BLaER1 treated with 17β-estradiol and CSF1 and Interleukin-3, amounts not matched to agents 10 nM and 100 nM (cell line): ENCODE measurements around the gene BACH2.
"Not testable (repeated sequence)": the region's sequence is repeated elsewhere in the genome, so short reads cannot be mapped to it uniquely, and the experiment has no call there.

Experiments used
- H3K27ac ChIP-seq, 11 experiments: shearing (Covaris generic); formaldehyde crosslinking; 2 replicates each; pipeline ENCODE4 v1.8.1; 2022
- H3K27me3 ChIP-seq, 11 experiments: shearing (Covaris generic); formaldehyde crosslinking; 2 replicates each; pipeline ENCODE4 v1.8.1; 2022
- H3K36me3 ChIP-seq, 11 experiments: shearing (Covaris generic); formaldehyde crosslinking; 2 replicates each; pipeline ENCODE4 v1.8.1; 2022
- H3K4me1 ChIP-seq, 10 experiments: shearing (Covaris generic); formaldehyde crosslinking; 2 replicates each; pipeline ENCODE4 v1.8.1; 2022
- H3K4me2 ChIP-seq, 11 experiments: shearing (Covaris generic); formaldehyde crosslinking; 2 replicates each; pipeline ENCODE4 v1.8.1; 2022
- H3K4me3 ChIP-seq, 10 experiments: shearing (Covaris generic); formaldehyde crosslinking; 2 replicates each; pipeline ENCODE4 v1.8.1; 2022
- H3K9ac ChIP-seq, 11 experiments: shearing (Covaris generic); formaldehyde crosslinking; 2 replicates each; pipeline ENCODE4 v1.8.1; 2022
- H3K9me3 ChIP-seq, 11 experiments: shearing (Covaris generic); formaldehyde crosslinking; replicated peaks in 1 of 11; 2 replicates each; pipeline ENCODE4 v1.8.1; 2022
- H4K20me1 ChIP-seq, 11 experiments: shearing (Covaris generic); formaldehyde crosslinking; 2 replicates each; pipeline ENCODE4 v1.8.1; 2022
- Cebpa-rat ChIP-seq, 11 experiments: shearing (Covaris generic); IDR thresholded peaks; 2 replicates each; pipeline ENCODE4 v1.8.1; 2022

The BACH2 gene

GRCh38 chr6:90038961-90039653 is 257.5 kb downstream of the BACH2 start:
- no peak for TF ChIP-seq Cebpa-rat (IDR thresholded peaks at IDR 0.05)
- H3K27ac ChIP-seq, result no peak overlapping the region
- no peak overlapping the region for H3K9ac ChIP-seq
- no peaks in the 10 kb centered on the region; a peak in 1 of 22 replicates for H3K9me3 ChIP-seq
- H3K27me3 ChIP-seq, result no peaks in the 10 kb centered on the region
- H3K36me3 ChIP-seq, result peaks cover 0 to 26% (median 0%) of the 10 kb centered on the region in 11 experiments; a peak in 8 of 22 replicates
- peaks cover 0 to 2% (median 0%) of the 10 kb centered on the region in 11 experiments; a peak in 1 of 22 replicates for H4K20me1 ChIP-seq
- H3K4me2 ChIP-seq, result no peak overlapping the region
- no peak overlapping the region for H3K4me3 ChIP-seq
- peaks cover 0 to 10% (median 0%) of the 10 kb centered on the region in 10 experiments; a peak in 2 of 20 replicates for H3K4me1 ChIP-seq

DNA sequence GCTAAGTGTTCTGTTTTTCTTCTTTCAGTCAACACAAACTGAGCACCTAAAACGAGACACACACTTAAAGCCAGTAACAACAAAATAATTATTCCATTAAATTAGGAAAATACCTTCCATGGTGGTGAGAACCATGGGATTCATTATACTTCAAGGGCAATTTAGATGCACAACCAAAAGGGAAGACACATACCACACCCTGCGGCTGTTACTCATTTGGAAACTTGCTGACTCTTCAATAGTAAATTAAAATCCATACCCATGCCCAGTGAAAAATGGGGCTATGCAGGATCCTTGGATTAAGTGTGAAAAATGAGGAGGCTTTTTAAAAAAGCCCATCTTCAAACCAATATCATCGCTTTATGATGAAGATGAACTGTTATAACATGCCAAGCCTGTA is 259.7 kb downstream of the BACH2 start:
- H4K20me1 ChIP-seq, result no peaks in the 10 kb centered on the region; a peak in 1 of 22 replicates
- no peak overlapping the region for H3K9ac ChIP-seq
- H3K4me1 ChIP-seq, result peaks cover 0 to 10% (median 0%) of the 10 kb centered on the region in 10 experiments; a peak in 2 of 20 replicates
- no peaks in the 10 kb centered on the region for H3K27me3 ChIP-seq
- peaks cover 0 to 30% (median 0%) of the 10 kb centered on the region in 11 experiments; a peak in 4 of 22 replicates for H3K36me3 ChIP-seq
- TF ChIP-seq Cebpa-rat (IDR thresholded peaks at IDR 0.05), result no peak
- H3K27ac ChIP-seq, result no peak overlapping the region
- H3K9me3 ChIP-seq, result peaks cover 0 to 10% (median 0%) of the 10 kb centered on the region in 11 experiments; a peak in 5 of 22 replicates
- H3K4me2 ChIP-seq, result 0 out of 22 replicates have a peak overlapping the region, but pooled peaks of 1 of the 11 experiments have one; percentile 17
- no peak overlapping the region for H3K4me3 ChIP-seq

- peaks cover 0 to 28% (median 0%) of the 10 kb centered on the region in 11 experiments; a peak in 4 of 22 replicates for H3K36me3 ChIP-seq
- no peak overlapping the region for H3K27ac ChIP-seq
- no peak overlapping the region for H3K9ac ChIP-seq
- peaks cover 0 to 10% (median 0%) of the 10 kb centered on the region in 11 experiments; a peak in 5 of 22 replicates for H3K9me3 ChIP-seq
- H3K4me1 ChIP-seq, result peaks cover 0 to 10% (median 0%) of the 10 kb centered on the region in 10 experiments; a peak in 2 of 20 replicates
- no peak overlapping the region for H3K4me3 ChIP-seq
- H3K4me2 ChIP-seq, result no peak overlapping the region
- no peaks in the 10 kb centered on the region for H3K27me3 ChIP-seq
- TF ChIP-seq Cebpa-rat (IDR thresholded peaks at IDR 0.05), result no peak
- peaks cover 0 to under 1% (median 0%) of the 10 kb centered on the region in 11 experiments; a peak in 2 of 22 replicates for H4K20me1 ChIP-seq
Measured at GRCh38 chr6:90035047-90035723, 261.5 kb downstream of the BACH2 start.

DNA sequence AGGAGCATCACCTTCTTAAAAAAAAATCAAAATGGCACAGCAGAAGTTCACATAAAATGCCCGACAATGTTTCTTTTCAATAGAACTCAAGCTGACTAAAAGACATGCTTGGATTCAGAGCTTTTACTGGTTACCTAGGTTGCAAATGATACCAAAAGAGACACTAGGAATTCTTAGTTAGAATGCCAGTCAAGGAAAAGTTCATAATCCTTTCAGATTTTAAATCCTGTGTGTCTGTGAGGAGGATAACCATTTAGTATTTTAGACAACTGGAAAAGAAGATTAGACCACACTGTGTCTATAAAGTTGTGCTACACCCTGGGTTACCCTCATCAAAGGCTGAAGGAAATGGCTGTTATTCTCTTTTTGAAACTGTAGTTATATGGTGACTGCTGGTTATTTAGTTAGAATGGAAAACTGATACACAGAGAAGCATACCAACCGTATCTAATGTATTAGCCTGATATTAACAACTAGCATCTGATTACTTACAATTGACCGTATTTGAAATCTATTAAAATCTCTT is 262.8 kb downstream of the BACH2 start:
- Histone ChIP-seq H3K9ac (no peak overlapping the region), H3K36me3 (peaks cover 0 to 20% (median 0%) of the 10 kb centered on the region in 11 experiments; a peak in 4 of 22 replicates), H4K20me1 (peaks cover 0 to 14% (median 0%) of the 10 kb centered on the region in 11 experiments; a peak in 2 of 22 replicates), H3K9me3 (peaks cover 0 to 10% (median 0%) of the 10 kb centered on the region in 11 experiments; a peak in 5 of 22 replicates), H3K4me2 (no peak overlapping the region), H3K27ac (no peak overlapping the region), H3K4me3 (no peak overlapping the region), H3K27me3 (no peaks in the 10 kb centered on the region), H3K4me1 (peaks cover 0 to 10% (median 0%) of the 10 kb centered on the region in 10 experiments; a peak in 2 of 20 replicates)
- TF ChIP-seq Cebpa-rat (IDR thresholded peaks at IDR 0.05), result no peak

GRCh38 chr6:90032489-90033212 is 264.0 kb downstream of the BACH2 start:
- peaks cover 0 to 13% (median 0%) of the 10 kb centered on the region in 11 experiments; a peak in 4 of 22 replicates for H3K36me3 ChIP-seq
- H4K20me1 ChIP-seq, result peaks cover 0 to 26% (median 0%) of the 10 kb centered on the region in 11 experiments; a peak in 2 of 22 replicates
- H3K9me3 ChIP-seq, result peaks cover 0 to 10% (median 0%) of the 10 kb centered on the region in 11 experiments; a peak in 5 of 22 replicates

GRCh38 chr6:90028995-90029635 is 267.5 kb downstream of the BACH2 start:
- H3K4me2 ChIP-seq, result no peak overlapping the region
- no peak overlapping the region for H3K9ac ChIP-seq
- peaks cover 0 to 46% (median 0%) of the 10 kb centered on the region in 11 experiments; a peak in 2 of 22 replicates for H4K20me1 ChIP-seq
- no peak overlapping the region for H3K4me3 ChIP-seq
- no peak overlapping the region for H3K27ac ChIP-seq
- no peaks in the 10 kb centered on the region for H3K27me3 ChIP-seq
- peaks cover 0 to 20% (median 0%) of the 10 kb centered on the region in 11 experiments; a peak in 4 of 22 replicates for H3K36me3 ChIP-seq
- TF ChIP-seq Cebpa-rat (IDR thresholded peaks at IDR 0.05), result no peak
- H3K9me3 ChIP-seq, result peaks cover 0 to 10% (median 0%) of the 10 kb centered on the region in 11 experiments; a peak in 5 of 22 replicates
- H3K4me1 ChIP-seq, result no peaks in the 10 kb centered on the region

More at GRCh38 chr6:90032489-90033212, 264.0 kb downstream of the BACH2 start:
- not testable (repeated sequence) for H3K4me2 ChIP-seq, H3K27ac ChIP-seq, H3K4me3 ChIP-seq, H3K9ac ChIP-seq, H3K27me3 ChIP-seq
- H3K4me1 ChIP-seq, result peaks cover 0 to 10% (median 0%) of the 10 kb centered on the region in 10 experiments; a peak in 2 of 20 replicates

DNA sequence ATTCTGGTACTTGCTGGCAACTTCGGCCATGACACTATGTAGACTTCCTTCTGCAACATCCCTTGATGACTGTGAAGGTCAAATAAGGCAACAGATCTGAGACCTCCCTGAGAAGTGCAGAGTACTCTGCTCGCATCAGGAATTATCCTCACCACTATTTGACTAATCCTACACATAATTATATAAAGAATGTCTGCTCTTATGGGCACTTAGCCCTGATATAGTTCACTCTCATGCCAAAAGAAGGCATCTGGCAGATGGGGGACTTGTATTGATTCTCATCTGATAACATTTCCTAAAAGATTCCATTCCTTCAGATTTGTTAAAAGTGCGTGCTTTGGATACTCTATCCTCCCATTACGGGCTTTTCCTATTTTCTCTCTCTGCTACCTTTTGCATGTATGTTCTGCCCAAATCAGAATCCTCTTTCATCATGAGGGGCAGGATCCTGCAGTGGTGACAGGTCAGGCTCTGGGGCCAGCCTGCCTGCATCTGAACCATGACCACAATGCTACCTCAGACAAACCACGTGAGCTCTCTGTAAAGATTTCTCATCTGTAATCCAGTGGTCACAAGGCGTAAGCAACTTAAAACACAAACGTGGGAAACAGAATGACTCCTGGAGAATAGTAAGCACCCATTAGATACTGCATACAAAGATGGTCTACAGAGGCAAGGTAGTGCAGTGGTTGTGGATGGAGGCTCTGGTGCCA is 268.4 kb downstream of the BACH2 start:
- no peak for TF ChIP-seq Cebpa-rat (IDR thresholded peaks at IDR 0.05)
- Histone ChIP-seq H3K27me3 (no peaks in the 10 kb centered on the region), H4K20me1 (peaks cover 0 to 49% (median 0%) of the 10 kb centered on the region in 11 experiments; a peak in 2 of 22 replicates), H3K9ac (no peak overlapping the region), H3K36me3 (peaks cover 0 to 12% (median 0%) of the 10 kb centered on the region in 11 experiments; a peak in 4 of 22 replicates), H3K4me2 (no peak overlapping the region), H3K27ac (no peak overlapping the region), H3K4me1 (no peaks in the 10 kb centered on the region), H3K9me3 (peaks cover 0 to 3% (median 0%) of the 10 kb centered on the region in 11 experiments; a peak in 4 of 22 replicates), H3K4me3 (no peak overlapping the region)
